HepG2 (cell line): ENCODE results near the gene MLYCD. TPM values are rescaled to one million over a fixed set of nuclear protein-coding genes. Genes with fewer than 3 reads are reported as not detected.

Experiments
- ATF1 ChIP-seq: IDR thresholded peaks from 2 replicates; pipeline ENCODE4 v1.6.1; 2016; ENCODE audit warnings: mild to moderate bottlenecking, control low read depth
- BCL3 ChIP-seq: sonication (generic); formaldehyde crosslinking; IDR thresholded peaks from 2 replicates; pipeline ENCODE4 v1.5.1; 2020; ENCODE audit warnings: mild to moderate bottlenecking, missing genetic modification reagents, moderate library complexity
- CBX2 ChIP-seq, 2 experiments: fragments of 200-600 bp in 1 of 2; sonication (generic); formaldehyde crosslinking in 1 of 2; IDR thresholded peaks; 2 replicates each; pipeline versions ENCODE4 v1.7.0 to v1.8.1; 2018 to 2022; ENCODE audit warnings: low read depth in 2 of 2, low read length in 1 of 2, mild to moderate bottlenecking in 1 of 2, missing genetic modification reagents in 1 of 2
- CHD4 ChIP-seq: fragments of 200-600 bp; sonication (generic); IDR thresholded peaks from 2 replicates; pipeline ENCODE4 v1.7.0; 2017; ENCODE audit warnings: mild to moderate bottlenecking, low read length, borderline replicate concordance
- ETV5 ChIP-seq: IDR thresholded peaks from 2 replicates; pipeline ENCODE4 v1.6.1; 2018; ENCODE audit warnings: missing biosample characterization, missing genetic modification reagents, inconsistent platforms, borderline replicate concordance
- JUNB ChIP-seq: sonication (generic); formaldehyde crosslinking; IDR thresholded peaks from 2 replicates; pipeline ENCODE4 v1.8.0; 2022; ENCODE audit warnings: missing genetic modification reagents, mild to moderate bottlenecking, borderline replicate concordance
- KLF11 ChIP-seq: IDR thresholded peaks from 2 replicates; pipeline ENCODE4 v1.6.1; 2016; ENCODE audit warnings: missing compliant biosample characterization
- KLF16 ChIP-seq, 2 experiments: sonication (generic) in 1 of 2; formaldehyde crosslinking in 1 of 2; IDR thresholded peaks; 2 replicates each; pipeline versions ENCODE4 v1.6.1 to v1.8.0; 2016 to 2023; ENCODE audit warnings: missing genetic modification reagents in 2 of 2, missing compliant biosample characterization in 1 of 2
- MTF1 ChIP-seq: sonication (generic); formaldehyde crosslinking; IDR thresholded peaks from 2 replicates; pipeline ENCODE4 v1.5.0; 2020; ENCODE audit warnings: missing genetic modification reagents
- MTF2 ChIP-seq: sonication (generic); formaldehyde crosslinking; IDR thresholded peaks from 2 replicates; pipeline ENCODE4 v1.5.0; 2020; ENCODE audit warnings: missing genetic modification reagents, borderline replicate concordance
- PRDM15 ChIP-seq: sonication (generic); formaldehyde crosslinking; IDR thresholded peaks from 2 replicates; pipeline ENCODE4 v1.4.0; 2020; ENCODE audit warnings: missing genetic modification reagents
- STAG1 ChIP-seq: sonication (generic); formaldehyde crosslinking; IDR thresholded peaks from 2 replicates; pipeline ENCODE4 v1.4.0; 2020; ENCODE audit warnings: missing genetic modification reagents
- TEAD3 ChIP-seq: optimal IDR thresholded peaks from 2 replicates; pipeline ENCODE3; 2016; ENCODE audit warnings: borderline replicate concordance
- TMF1 ChIP-seq: sonication (generic); formaldehyde crosslinking; IDR thresholded peaks from 2 replicates; pipeline ENCODE4 v1.8.1; 2022; ENCODE audit warnings: low read depth, missing genetic modification reagents
- UBTF ChIP-seq: sonication (generic); formaldehyde crosslinking; IDR thresholded peaks from 2 replicates; pipeline ENCODE4 v1.4.0; 2020; ENCODE audit warnings: mild to moderate bottlenecking, missing genetic modification reagents
- ZNF232 ChIP-seq: sonication (generic); formaldehyde crosslinking; IDR thresholded peaks from 2 replicates; pipeline ENCODE4 v1.4.0; 2020; ENCODE audit warnings: missing genetic modification reagents, borderline replicate concordance
- ZNF33A ChIP-seq: sonication (generic); formaldehyde crosslinking; IDR thresholded peaks from 2 replicates; pipeline ENCODE4 v1.5.1; 2020; ENCODE audit warnings: missing genetic modification reagents, mild to moderate bottlenecking, moderate library complexity, borderline replicate concordance
- ZNF546 ChIP-seq: sonication (generic); formaldehyde crosslinking; conservative IDR thresholded peaks from 2 replicates; pipeline ENCODE4 v1.8.1; 2023; ENCODE audit warnings: mild to moderate bottlenecking, missing genetic modification reagents
- ZNF563 ChIP-seq: sonication (generic); formaldehyde crosslinking; IDR thresholded peaks from 2 replicates; pipeline ENCODE4 v1.8.0; 2022; ENCODE audit warnings: mild to moderate bottlenecking, moderate library complexity, missing genetic modification reagents
- ZNF644 ChIP-seq: IDR thresholded peaks from 2 replicates; pipeline ENCODE4 v1.6.1; 2016; ENCODE audit warnings: low read depth
- ZNF775 ChIP-seq: sonication (generic); formaldehyde crosslinking; IDR thresholded peaks from 2 replicates; pipeline ENCODE4 v1.4.0; 2020; ENCODE audit warnings: missing genetic modification reagents, mild to moderate bottlenecking, moderate library complexity, borderline replicate concordance
- polyA plus RNA-seq, 8 experiments: library from polyadenylated mRNA; depleted of rRNA in 3 of 8; stranded (reverse) in 7 of 8; unstranded in 1 of 8; fragments of >200 nt; fragmentation: Illumina TruSeq in 4 of 8; extraction: Trizol in 4 of 8; gene quantifications; 2 replicates each; pipeline versions ENCODE4 v1.2.1 to v1.2.3, GENCODE V29; 2011 to 2016; ENCODE audit warnings: low read depth in 4 of 8, missing spikeins in 1 of 8, mixed read lengths in 1 of 8; ENCODE audit not compliant: insufficient read depth in 1 of 8
- total RNA-seq, 5 experiments: library from RNA; depleted of rRNA; stranded (reverse); fragments of >200 nt; fragmentation: Illumina TruSeq; extraction: Trizol; gene quantifications; 2 replicates each; pipeline ENCODE4 v1.2.3, GENCODE V29; 2016; ENCODE audit warnings: low read depth in 1 of 5

Gene MLYCD
- total and polyA plus RNA-seq, 2 of the 13 experiments (the other 11 are each of a cell fraction or from before 2014, with no cell fraction given), result 1.8 to 4.0 TPM

GRCh38 chr16:83898463-83899271, at the start of gene MLYCD (continued):
- TF ChIP-seq KLF16 (CRISPR knock-in tag; IDR thresholded peaks at IDR 0.05) (0 out of 4 replicates have a peak, but pooled peaks of 1 of the 2 experiments have one; percentile 40), UBTF (peak; percentile 35; the same call in 1 of the 2 replicates), ZNF232 (no peak), MTF1 (CRISPR knock-in tag) (no peak), ATF1 (CRISPR knock-in tag) (no peak), CBX2 (IDR thresholded peaks at IDR 0.05; ENCODE audit: low read depth, low read length) (no peak), CBX2 (CRISPR knock-in tag; IDR thresholded peaks at IDR 0.05; ENCODE audit: low read depth) (no peak), KLF11 (no peak), ZNF546 (CRISPR knock-in tag) (no peak), ZNF563 (CRISPR knock-in tag) (peak; percentile 83), ZNF644 (no peak), CHD4 (peak; percentile 57; the same call in 1 of the 2 replicates), STAG1 (no peak), PRDM15 (peak; percentile 2; the same call in 1 of the 2 replicates), ZNF775 (CRISPR knock-in tag) (no peak), TMF1 (CRISPR knock-in tag) (no peak; the same call in 1 of the 2 replicates), BCL3 (CRISPR knock-in tag) (no peak), ZNF33A (CRISPR knock-in tag) (no peak), TEAD3 (no peak), JUNB (CRISPR knock-in tag) (no peak), MTF2 (CRISPR knock-in tag) (0 out of 2 replicates have a peak, but pooled peaks have one; percentile 10), ETV5 (CRISPR knock-in tag) (peak; percentile 26; the same call in 1 of the 2 replicates)
